GM04504 (cell line): ENCODE measurements around the gene UBE2M.
"Not testable (repeated sequence)": the region's sequence is repeated elsewhere in the genome, so short reads cannot be mapped to it uniquely, and the experiment has no call there.

Experiments
- DNase-seq: peaks from one replicate; pipeline ENCODE4 v3.0.0-alpha.2; 2012; ENCODE audit warnings: low read depth

UBE2M gene

DNA sequence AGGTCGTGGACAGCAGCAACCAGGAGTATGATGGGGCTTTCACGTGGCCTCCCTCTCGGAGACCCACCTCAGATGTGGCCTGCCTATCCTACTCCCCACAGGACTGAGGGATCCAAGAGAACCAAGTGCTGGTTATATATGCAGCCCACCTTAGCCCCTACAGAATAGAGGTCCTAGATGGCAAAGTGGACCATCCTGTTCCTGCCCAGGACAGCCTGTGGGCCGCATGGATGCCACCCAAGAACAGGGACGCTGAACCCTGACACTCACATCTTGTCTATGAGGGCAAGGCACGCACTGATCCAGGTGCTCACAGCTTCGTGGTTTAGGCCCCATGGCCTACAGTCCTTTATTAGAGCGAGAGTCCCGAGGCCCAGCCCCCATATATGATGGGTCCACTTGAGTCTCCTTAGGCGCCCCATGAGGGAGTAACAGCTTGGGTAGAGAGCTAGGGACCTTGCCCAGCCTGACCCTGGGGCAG, 45.2 kb downstream of the UBE2M start:
- no peak for DNase-seq

DNA sequence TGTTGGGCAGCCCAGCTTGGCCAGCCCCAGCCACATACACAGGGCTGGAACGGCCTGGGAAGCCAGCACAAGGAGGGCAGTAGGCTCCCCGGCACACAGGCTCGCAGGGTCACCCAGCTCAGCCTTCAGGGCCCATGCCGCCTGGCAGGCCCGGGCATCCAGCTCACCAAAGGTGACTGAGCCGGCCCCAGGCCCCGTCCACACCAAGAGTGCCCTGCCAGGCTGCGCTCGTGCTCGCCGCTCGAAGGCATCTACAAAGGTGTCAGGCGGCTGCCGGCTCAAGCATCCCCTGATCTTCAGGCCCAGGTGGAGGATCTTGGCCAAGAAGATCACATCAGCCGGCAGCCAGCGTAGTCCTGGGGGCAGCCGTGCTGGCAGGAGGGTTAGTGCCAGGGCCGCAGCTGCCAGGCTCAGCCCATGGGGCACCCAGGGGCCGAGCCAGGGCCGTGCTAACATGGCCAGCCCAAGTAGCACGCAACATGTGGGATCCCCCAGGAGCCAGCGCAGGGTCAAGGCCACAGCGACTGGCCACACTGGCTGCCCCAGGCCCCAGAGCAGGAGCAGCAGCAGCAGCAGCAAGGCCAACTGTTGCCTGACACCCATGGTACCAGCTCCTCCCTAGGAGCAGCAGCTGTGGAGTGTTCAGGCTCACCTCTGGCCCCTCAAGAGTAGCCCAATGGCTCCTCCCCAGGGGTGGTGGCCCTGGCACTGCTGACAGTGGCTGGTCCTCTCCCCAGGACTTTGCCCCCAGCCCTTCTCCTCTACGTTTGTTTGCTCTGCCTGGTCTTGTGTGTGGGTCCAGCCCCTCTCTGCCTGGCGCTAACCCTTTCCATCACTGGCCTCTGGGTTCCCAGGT, 46.8 kb downstream of the UBE2M start, which contains the start of gene SLC27A5:
Gene SLC27A5 (minus strand): TSS at position 640 of the 856 bp plus-strand sequence. CDS start 37 bp downstream, at position 603.
- no peak for DNase-seq

DNA sequence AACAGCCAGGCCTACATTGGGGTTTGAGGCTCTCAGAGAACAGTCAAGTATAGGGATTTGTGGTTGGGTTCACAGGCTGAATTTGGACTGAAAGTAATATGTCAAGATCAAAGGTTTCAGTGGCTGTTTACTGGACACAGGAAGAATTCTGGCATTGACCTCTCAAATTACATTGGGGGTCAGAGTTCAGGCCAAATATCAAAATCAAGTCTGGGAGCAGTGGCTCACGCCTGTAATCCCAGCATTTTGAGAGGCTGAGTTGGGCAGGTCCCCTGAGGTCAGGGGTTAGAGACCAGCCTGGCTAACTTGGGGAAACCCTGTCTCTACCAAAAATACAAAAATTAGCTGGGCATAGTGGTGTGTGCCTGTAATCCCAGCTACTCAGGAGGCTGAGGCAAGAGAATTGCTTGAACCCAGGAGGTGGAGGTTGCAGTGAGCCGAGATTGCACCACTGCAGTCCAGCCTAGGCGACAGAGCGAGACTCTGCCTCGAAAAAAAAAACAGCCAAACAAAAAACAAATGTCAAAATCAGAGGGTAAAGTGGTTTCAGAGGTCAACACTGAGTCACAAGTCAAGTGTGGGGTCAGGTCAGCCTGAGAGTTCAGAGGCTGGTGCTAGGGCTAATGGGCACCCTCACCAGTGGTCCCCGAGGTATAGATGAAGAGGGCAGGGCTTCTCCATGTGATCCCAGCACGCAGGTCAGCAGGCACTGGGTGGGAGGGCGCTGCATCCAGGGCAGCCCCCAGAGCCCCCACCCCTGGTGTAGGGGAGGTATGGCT, 48.1 kb downstream of the UBE2M start:
- no peak for DNase-seq

DNA sequence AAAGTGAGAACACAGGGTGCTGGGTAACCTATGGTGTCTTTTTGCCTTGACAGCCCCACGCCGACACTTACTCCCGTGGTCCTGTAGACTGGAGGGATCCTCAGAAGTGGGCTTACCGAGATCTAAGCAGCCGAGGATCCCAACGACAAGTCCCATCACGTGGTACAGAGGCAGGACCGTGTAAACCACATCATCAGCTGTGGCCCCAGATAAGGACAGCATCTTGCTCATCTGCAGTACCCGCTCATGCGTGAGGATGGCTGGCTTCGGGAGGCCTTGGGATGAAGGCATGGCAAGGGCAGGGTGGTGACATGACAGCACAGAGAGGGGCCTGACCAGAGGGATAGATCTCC, 48.7 kb downstream of the UBE2M start:
- no peak for DNase-seq

DNA sequence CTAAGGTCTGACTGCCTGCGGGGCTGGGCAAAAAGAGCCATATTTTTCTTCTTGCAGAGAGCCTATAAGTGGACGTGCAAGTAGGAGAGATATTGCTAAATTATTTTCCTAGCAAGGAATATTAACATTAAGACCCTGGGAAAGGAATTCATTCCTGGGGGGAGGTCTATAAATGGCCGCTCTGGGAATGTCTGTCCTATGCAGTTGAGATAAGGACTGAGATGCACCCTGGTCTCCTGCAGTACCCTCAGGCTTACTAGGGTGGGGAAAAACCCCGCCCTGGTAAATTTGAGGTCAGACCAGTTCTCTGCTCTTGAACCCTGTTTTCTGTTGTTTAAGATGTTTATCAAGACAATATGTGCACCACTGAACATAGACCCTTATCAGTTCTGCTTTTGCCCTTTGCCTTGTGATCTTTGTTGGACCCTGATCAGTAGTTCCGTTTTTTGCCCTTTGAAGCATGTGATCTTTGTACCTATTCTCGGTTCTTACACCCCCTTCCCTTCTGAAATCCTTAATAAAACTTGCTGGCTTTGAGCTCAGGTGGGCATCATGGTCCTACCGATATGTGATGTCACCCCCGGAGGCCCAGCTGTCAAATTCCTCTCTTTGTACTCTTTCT, 50.7 kb downstream of the UBE2M start:
- not testable (repeated sequence) for DNase-seq
